Neutrophil (primary cell): ENCODE measurements around the gene TLE3.

Source experiments
- H3K27ac ChIP-seq: fragments of 200-600 bp; sonication (generic); 2 replicates; pipeline ENCODE4 v1.5.1; 2016; ENCODE audit warnings: mild to moderate bottlenecking, moderate library complexity
- H3K27me3 ChIP-seq: fragments of 200-600 bp; sonication (generic); 2 replicates; pipeline ENCODE4 v1.6.0; 2016; ENCODE audit warnings: mild to moderate bottlenecking
- H3K36me3 ChIP-seq: fragments of 200-600 bp; sonication (generic); 2 replicates; pipeline ENCODE4 v1.5.1; 2017
- H3K4me1 ChIP-seq, 2 experiments: fragments of 200-600 bp in 1 of 2; sonication (generic) in 1 of 2; 1 replicate in 1 of 2; 2 replicates in 1 of 2; pipeline versions ENCODE4 v1.5.1 to v1.6.1; 2013 to 2016; ENCODE audit warnings: low read depth in 1 of 2, low read length in 1 of 2, mild to moderate bottlenecking in 1 of 2, moderate library complexity in 1 of 2; ENCODE audit not compliant: control insufficient read depth in 1 of 2, insufficient read depth in 1 of 2
- H3K4me3 ChIP-seq, 2 experiments: fragments of 200-600 bp in 1 of 2; sonication (generic) in 1 of 2; 1 replicate in 1 of 2; 2 replicates in 1 of 2; pipeline ENCODE4 v1.5.1; 2013 to 2016; ENCODE audit warnings: low read depth in 1 of 2, low read length in 1 of 2, mild to moderate bottlenecking in 1 of 2, moderate library complexity in 1 of 2
- H3K9me3 ChIP-seq: fragments of 200-600 bp; sonication (generic); 2 replicates; pipeline ENCODE4 v1.5.1; 2016
- CTCF ChIP-seq: fragments of 200-600 bp; sonication (generic); IDR thresholded peaks from 2 replicates; pipeline ENCODE4 v1.5.1; 2016; ENCODE audit warnings: antibody characterized with exemption

TLE3 gene

GRCh38 chr15:70063261-70063925 is 34.3 kb downstream of the TLE3 start:
- Histone ChIP-seq H3K36me3 (peaks cover 100% of the 10 kb centered on the region), H3K4me1 (no peaks in the 10 kb centered on the region), H3K4me3 (no peak overlapping the region), H3K27me3 (no peaks in the 10 kb centered on the region), H3K27ac (no peak overlapping the region), H3K9me3 (peaks cover 4% of the 10 kb centered on the region)
- TF ChIP-seq CTCF = no peak

- Histone ChIP-seq H3K27me3 (no peaks in the 10 kb centered on the region), H3K4me1 (no peaks in the 10 kb centered on the region), H3K27ac (no peak overlapping the region), H3K4me3 (no peak overlapping the region), H3K36me3 (peaks cover 100% of the 10 kb centered on the region), H3K9me3 (no peaks in the 10 kb centered on the region)
- no peak for TF ChIP-seq CTCF
Measured at GRCh38 chr15:70062321-70062956, 35.3 kb downstream of the TLE3 start.

- no peaks in the 10 kb centered on the region for H3K4me1 ChIP-seq
- TF ChIP-seq CTCF = no peak
- no peak overlapping the region for H3K4me3 ChIP-seq
- H3K9me3 ChIP-seq = no peaks in the 10 kb centered on the region
- no peaks in the 10 kb centered on the region for H3K27me3 ChIP-seq
- H3K27ac ChIP-seq = no peak overlapping the region
- peaks cover 100% of the 10 kb centered on the region for H3K36me3 ChIP-seq
Measured at GRCh38 chr15:70061696-70062270, 35.9 kb downstream of the TLE3 start.

- H3K27me3 ChIP-seq = no peaks in the 10 kb centered on the region
- H3K4me1 ChIP-seq = no peaks in the 10 kb centered on the region
- no peak overlapping the region for H3K4me3 ChIP-seq
- TF ChIP-seq CTCF = no peak
- no peak overlapping the region for H3K27ac ChIP-seq
- no peaks in the 10 kb centered on the region for H3K9me3 ChIP-seq
- peaks cover 100% of the 10 kb centered on the region for H3K36me3 ChIP-seq
Measured at GRCh38 chr15:70060993-70061305, 36.8 kb downstream of the TLE3 start.

GRCh38 chr15:70060214-70060992 is 37.3 kb downstream of the TLE3 start:
- Histone ChIP-seq H3K4me3 (no peak overlapping the region), H3K4me1 (no peaks in the 10 kb centered on the region), H3K27me3 (no peaks in the 10 kb centered on the region), H3K27ac (no peak overlapping the region), H3K36me3 (peaks cover 100% of the 10 kb centered on the region), H3K9me3 (no peaks in the 10 kb centered on the region)
- TF ChIP-seq CTCF = no peak
